ENCODE results near the gene LRRC71.

DNA sequence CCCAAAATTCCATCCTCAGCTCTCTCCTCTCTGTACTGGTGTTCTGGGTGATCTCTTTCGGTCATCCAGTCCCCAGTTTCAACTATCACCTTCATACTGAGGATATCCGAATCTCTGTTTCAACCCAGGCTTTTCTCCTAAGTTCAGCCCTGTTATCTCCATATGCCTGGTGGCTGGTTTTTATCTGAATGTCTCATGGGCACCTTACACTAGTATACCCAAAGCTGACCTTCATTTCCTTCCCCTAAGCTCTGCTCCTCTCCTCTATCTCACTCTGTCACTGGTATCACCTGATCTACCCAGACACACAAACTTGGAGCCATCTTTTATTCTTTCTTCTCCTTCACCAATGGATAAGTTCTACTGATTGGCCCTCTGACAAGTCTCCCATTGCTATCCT, 53.0 kb downstream of the LRRC71 start:
- TF ChIP-seq, protein P1, sequence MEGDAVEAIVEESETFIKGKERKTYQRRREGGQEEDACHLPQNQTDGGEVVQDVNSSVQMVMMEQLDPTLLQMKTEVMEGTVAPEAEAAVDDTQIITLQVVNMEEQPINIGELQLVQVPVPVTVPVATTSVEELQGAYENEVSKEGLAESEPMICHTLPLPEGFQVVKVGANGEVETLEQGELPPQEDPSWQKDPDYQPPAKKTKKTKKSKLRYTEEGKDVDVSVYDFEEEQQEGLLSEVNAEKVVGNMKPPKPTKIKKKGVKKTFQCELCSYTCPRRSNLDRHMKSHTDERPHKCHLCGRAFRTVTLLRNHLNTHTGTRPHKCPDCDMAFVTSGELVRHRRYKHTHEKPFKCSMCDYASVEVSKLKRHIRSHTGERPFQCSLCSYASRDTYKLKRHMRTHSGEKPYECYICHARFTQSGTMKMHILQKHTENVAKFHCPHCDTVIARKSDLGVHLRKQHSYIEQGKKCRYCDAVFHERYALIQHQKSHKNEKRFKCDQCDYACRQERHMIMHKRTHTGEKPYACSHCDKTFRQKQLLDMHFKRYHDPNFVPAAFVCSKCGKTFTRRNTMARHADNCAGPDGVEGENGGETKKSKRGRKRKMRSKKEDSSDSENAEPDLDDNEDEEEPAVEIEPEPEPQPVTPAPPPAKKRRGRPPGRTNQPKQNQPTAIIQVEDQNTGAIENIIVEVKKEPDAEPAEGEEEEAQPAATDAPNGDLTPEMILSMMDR (IDR thresholded peaks at IDR 0.05), result no peak
- TF ChIP-seq POLR2AphosphoS5 (IDR thresholded peaks at IDR 0.05; ENCODE audit: low read depth, low read length) (no peak), RXRA (IDR thresholded peaks at IDR 0.05; ENCODE audit: borderline replicate concordance, low read depth) (no peak), RFX5 (IDR thresholded peaks at IDR 0.05; ENCODE audit: low read length) (no peak), REST (IDR thresholded peaks at IDR 0.05; ENCODE audit: low read depth, low read length) (no peak), RCOR1 (IDR thresholded peaks at IDR 0.05; ENCODE audit: low read length) (no peak), TAF1 (IDR thresholded peaks at IDR 0.05; ENCODE audit: borderline replicate concordance, low read depth, low read length) (no peak), CHD2 (IDR thresholded peaks at IDR 0.05; ENCODE audit: low read length, partially characterized antibody) (no peak), ZBTB33 (IDR thresholded peaks at IDR 0.05; ENCODE audit: borderline replicate concordance, low read depth) (no peak), SMC3 (IDR thresholded peaks at IDR 0.05; ENCODE audit: low read depth, low read length) (no peak), TCF12 (IDR thresholded peaks at IDR 0.05) (no peak)
- TF ChIP-seq, protein P2, sequence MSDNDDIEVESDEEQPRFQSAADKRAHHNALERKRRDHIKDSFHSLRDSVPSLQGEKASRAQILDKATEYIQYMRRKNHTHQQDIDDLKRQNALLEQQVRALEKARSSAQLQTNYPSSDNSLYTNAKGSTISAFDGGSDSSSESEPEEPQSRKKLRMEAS (IDR thresholded peaks at IDR 0.05; ENCODE audit: low read depth), result no peak
